NCI-H1436 treated with DMSO at 0.1 percent for 48 hours (cell line): Measurements from ENCODE around the gene RAB27A.
"Not testable (repeated sequence)": the region's sequence is repeated elsewhere in the genome, so short reads cannot be mapped to it uniquely, and the experiment has no call there.

Experiments
- DNase-seq: peaks from one replicate; lab custom pipeline; 2025; lab: John Stamatoyannopoulos, UW

RAB27A gene

GRCh38 chr15:55281517-55282228 lies 7.9 kb downstream of the RAB27A start:
- DNase-seq: no peak

GRCh38 chr15:55280589-55280988 lies 9.0 kb downstream of the RAB27A start:
- not testable (repeated sequence) for DNase-seq

- DNase-seq: no peak
These were observed 9.8 kb downstream of the RAB27A start for GRCh38 chr15:55279746-55280351.

GRCh38 chr15:55279100-55279745 lies 10.4 kb downstream of the RAB27A start:
- no peak for DNase-seq

GRCh38 chr15:55277715-55278114 lies 11.9 kb downstream of the RAB27A start:
- DNase-seq: no peak

- no peak for DNase-seq
These were observed 12.5 kb downstream of the RAB27A start for GRCh38 chr15:55277116-55277564.

GRCh38 chr15:55276324-55276723 lies 13.3 kb downstream of the RAB27A start:
- no peak for DNase-seq

- DNase-seq: no peak
These were observed 19.3 kb downstream of the RAB27A start for GRCh38 chr15:55270291-55270690.

GRCh38 chr15:55268176-55268695 lies 21.4 kb downstream of the RAB27A start:
- no peak for DNase-seq

GRCh38 chr15:55267401-55268175 lies 22.0 kb downstream of the RAB27A start:
- DNase-seq: no peak

GRCh38 chr15:55266547-55266946 lies 23.1 kb downstream of the RAB27A start:
- no peak for DNase-seq

- no peak for DNase-seq
These were observed 29.0 kb downstream of the RAB27A start for GRCh38 chr15:55260562-55261131.

GRCh38 chr15:55257938-55258337 lies 31.7 kb downstream of the RAB27A start:
- DNase-seq: no peak

- no peak for DNase-seq
These were observed 32.5 kb downstream of the RAB27A start for GRCh38 chr15:55257012-55257670.

- DNase-seq: no peak
These were observed 33.2 kb downstream of the RAB27A start for GRCh38 chr15:55256281-55257011.

GRCh38 chr15:55255714-55256113 lies 33.9 kb downstream of the RAB27A start:
- no peak for DNase-seq

- DNase-seq: no peak
These were observed 34.5 kb downstream of the RAB27A start for GRCh38 chr15:55254916-55255679.

- DNase-seq: no peak
These were observed 36.0 kb downstream of the RAB27A start for GRCh38 chr15:55253580-55253979.

GRCh38 chr15:55252201-55252600 lies 37.4 kb downstream of the RAB27A start:
- DNase-seq: not testable (repeated sequence)

- DNase-seq: no peak
These were observed 38.7 kb downstream of the RAB27A start for GRCh38 chr15:55250941-55251340.
